ENCODE measurements around the gene KIF27.
"Not testable (repeated sequence)": the region's sequence is repeated elsewhere in the genome, so short reads cannot be mapped to it uniquely, and the experiment has no call there.

Gene KIF27

DNA sequence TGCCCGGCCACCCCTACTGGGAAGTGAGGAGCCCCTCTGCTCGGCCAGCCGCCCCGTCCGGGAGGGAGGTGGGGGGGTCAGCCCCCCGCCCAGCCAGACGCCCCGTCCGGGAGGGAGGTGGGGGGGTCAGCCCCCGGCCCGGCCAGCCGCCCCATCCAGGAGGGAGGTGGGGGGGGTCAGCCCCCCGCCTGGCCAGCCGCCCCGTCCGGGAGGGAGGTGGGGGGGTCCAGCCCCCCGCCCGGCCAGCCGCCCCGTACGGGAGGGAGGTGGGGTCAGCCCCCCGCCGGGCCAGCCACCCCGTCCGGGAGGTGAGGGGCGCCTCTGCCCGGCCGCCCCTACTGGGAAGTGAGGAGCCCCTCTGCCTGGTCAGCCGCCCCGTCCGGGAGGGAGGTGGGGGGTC lies 116.8 kb downstream of the KIF27 start:
- DNase-seq: not testable (repeated sequence)

DNA sequence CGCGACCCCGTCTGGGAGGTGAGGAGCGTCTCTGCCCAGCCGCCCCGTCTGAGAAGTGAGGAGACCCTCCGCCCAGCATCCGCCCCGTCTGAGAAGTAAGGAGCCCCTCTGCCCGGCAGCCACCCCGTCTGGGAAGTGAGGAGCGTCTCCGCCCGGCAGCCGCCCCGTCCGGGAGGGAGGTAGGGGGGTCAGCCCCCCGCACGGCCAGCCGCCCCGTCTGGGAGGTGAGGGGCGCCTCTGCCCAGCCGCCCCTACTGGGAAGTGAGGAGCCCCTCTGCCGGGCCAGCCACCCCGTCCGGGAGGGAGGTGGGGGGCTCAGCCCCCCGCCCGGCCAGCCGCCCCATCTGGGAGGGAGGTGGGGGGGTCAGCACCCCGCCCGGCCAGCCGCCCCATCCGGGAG lies 117.3 kb downstream of the KIF27 start:
- DNase-seq: not testable (repeated sequence)

DNA sequence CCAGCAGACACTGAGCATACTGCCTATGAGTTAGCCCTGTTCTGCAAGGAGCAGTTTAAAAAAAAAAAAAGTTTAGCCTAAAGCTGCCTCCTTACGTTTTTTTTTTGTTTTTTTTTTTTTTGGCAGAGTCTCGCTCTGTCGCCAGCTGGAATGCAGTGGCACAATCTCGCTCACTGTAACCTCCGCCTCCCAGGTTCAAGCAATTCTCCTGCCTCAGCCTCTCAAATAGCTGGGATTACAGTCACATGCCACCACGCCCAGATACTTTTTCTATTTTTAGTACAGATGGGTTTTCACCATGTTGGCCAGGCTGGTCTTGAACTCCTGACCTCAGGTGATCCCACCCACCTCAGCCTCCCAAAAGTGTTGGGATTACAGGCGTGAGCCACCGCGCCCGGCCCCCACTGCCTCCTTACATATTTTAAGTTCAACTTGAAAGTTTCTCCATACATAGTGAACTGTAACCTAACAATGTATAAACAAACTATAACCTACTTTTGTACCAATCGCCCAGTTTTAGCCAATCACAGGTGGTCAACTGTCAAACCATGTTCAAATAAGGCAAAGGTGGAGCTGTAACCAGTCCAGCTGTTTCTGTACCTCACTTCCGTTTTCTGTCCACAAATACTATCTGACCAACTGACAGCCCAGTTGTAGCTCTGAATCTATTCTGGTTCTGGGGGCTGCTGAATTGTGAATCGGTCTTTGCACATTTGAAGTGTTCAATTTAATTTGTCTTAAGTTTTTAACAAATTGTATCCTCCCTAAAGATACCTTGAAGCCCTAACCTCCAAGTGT lies 120.8 kb downstream of the KIF27 start:
- no peak for DNase-seq

GRCh38 chr9:83794051-83794450 lies 127.2 kb downstream of the KIF27 start:
- no peak for DNase-seq

DNA sequence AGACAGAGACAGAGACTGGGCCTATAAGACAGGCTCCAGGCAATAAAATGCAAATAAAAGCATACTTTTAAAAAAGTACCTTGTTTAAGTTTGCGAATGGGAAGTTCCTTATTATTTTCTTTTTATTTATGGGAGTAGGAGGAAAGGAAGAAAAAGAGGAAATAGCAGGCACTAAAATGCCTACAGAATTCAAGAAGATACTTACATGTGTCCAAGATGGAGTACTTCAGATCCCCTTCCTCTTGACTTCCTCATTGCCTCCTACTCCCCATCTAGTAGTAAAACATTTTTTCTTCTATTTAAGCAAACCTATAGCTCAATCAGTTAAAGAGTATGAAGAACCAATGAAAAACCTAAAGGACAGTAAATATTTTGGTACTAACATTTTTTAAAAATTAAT lies 128.5 kb downstream of the KIF27 start:
- no peak for DNase-seq
